ENCODE measurements around the gene NHERF1. TPM values are rescaled to one million over a fixed set of nuclear protein-coding genes. Genes with fewer than 3 reads are reported as not detected.

NHERF1 gene
- total RNA-seq, 1 donor from 2014 or later = 81.8 TPM

GRCh38 chr17:74769266-74769855 lies 20.9 kb downstream of the NHERF1 start:
- Histone ChIP-seq H3K9me3 (no peaks in the 10 kb centered on the region), H3K36me3 (peaks cover 28 to 34% of the 10 kb centered on the region in 2 donors), H3K27me3 (no peaks in the 10 kb centered on the region), H3K27ac (peak overlapping the region; percentile 79 to 81), H3K4me3 (no peak overlapping the region), H3K4me1 (peaks cover 6 to 19% of the 10 kb centered on the region in 2 donors)
- no peak for TF ChIP-seq CTCF (IDR thresholded peaks at IDR 0.05)
- no peak for DNase-seq (ENCODE audit: low spot score in 2 of 2)
- intact Hi-C loops (cut with DNase I) = loop anchor here (2.0 kb wide), 1 partner anchor 103 kb away; the partner anchor contains the start of gene FDXR

GRCh38 chr17:74769856-74770497 lies 21.5 kb downstream of the NHERF1 start:
- Histone ChIP-seq H3K4me1 (peaks cover 6 to 23% of the 10 kb centered on the region in 2 donors), H3K36me3 (peaks cover 28 to 34% of the 10 kb centered on the region in 2 donors), H3K27me3 (no peaks in the 10 kb centered on the region), H3K4me3 (no peak overlapping the region), H3K9me3 (no peaks in the 10 kb centered on the region), H3K27ac (peak overlapping the region; percentile 79 to 81)
- intact Hi-C loops (cut with DNase I) = loop anchor here (1.0 to 10.0 kb wide), 4 partner anchors 26 to 565 kb away; partner anchors contain the start of genes FDXR and RPL38
- no peak for DNase-seq (ENCODE audit: low spot score in 2 of 2)
- no peak for TF ChIP-seq CTCF (IDR thresholded peaks at IDR 0.05)

GRCh38 chr17:74770498-74771318 lies 22.3 kb downstream of the NHERF1 start:
- peak; percentile 36 to 68 (median 59) for TF ChIP-seq CTCF (IDR thresholded peaks at IDR 0.05)
- Histone ChIP-seq H3K36me3 (peaks cover 28 to 34% of the 10 kb centered on the region in 2 donors), H3K27ac (no peak overlapping the region), H3K4me3 (no peak overlapping the region), H3K4me1 (peaks cover 10 to 31% of the 10 kb centered on the region in 2 donors), H3K27me3 (no peaks in the 10 kb centered on the region), H3K9me3 (no peaks in the 10 kb centered on the region)
- intact Hi-C loops (cut with DNase I) = loop anchor here (1.0 to 10.0 kb wide), 3 partner anchors 26 to 566 kb away; partner anchors contain the start of gene RPL38
- DNase-seq (ENCODE audit: low spot score in 2 of 2) = no peak

GRCh38 chr17:74771319-74771914 lies 23.0 kb downstream of the NHERF1 start:
- Histone ChIP-seq H3K36me3 (peaks cover 28 to 34% of the 10 kb centered on the region in 2 donors), H3K27ac (no peak overlapping the region), H3K4me3 (no peak overlapping the region), H3K9me3 (no peaks in the 10 kb centered on the region), H3K4me1 (peaks cover 10 to 31% of the 10 kb centered on the region in 2 donors), H3K27me3 (no peaks in the 10 kb centered on the region)
- TF ChIP-seq CTCF (IDR thresholded peaks at IDR 0.05) = no peak
- intact Hi-C loops (cut with DNase I) = loop anchor here (10.0 kb wide), 2 partner anchors 327 to 567 kb away; partner anchors contain the start of gene RPL38
- DNase-seq (ENCODE audit: low spot score in 2 of 2) = no peak

- no peaks in the 10 kb centered on the region for H3K27me3 ChIP-seq
- no peak overlapping the region for H3K27ac ChIP-seq
- DNase-seq (ENCODE audit: low spot score in 2 of 2) = no peak
- H3K4me1 ChIP-seq = peaks cover 10 to 35% of the 10 kb centered on the region in 2 donors
- peaks cover 28 to 34% of the 10 kb centered on the region in 2 donors for H3K36me3 ChIP-seq
- H3K9me3 ChIP-seq = no peaks in the 10 kb centered on the region
- no peak overlapping the region for H3K4me3 ChIP-seq
- no peak for TF ChIP-seq CTCF (IDR thresholded peaks at IDR 0.05)
- intact Hi-C loops (cut with DNase I) = loop anchor here (10.0 kb wide), 2 partner anchors 327 to 567 kb away; partner anchors contain the start of gene RPL38
These were observed 23.6 kb downstream of the NHERF1 start for GRCh38 chr17:74772053-74772452.

Measured in ascending aorta (tissue), 2 donors.